Liver (tissue), 9 donors: ENCODE measurements around the gene TUBB4B. TPM values are rescaled to one million over a fixed set of nuclear protein-coding genes. Genes with fewer than 3 reads are reported as not detected.

ENCODE experiments used
- DNase-seq: peaks from one replicate; pipeline ENCODE4 v3.0.0-alpha.2; 2017; ENCODE audit warnings: low spot score
- H3K27ac ChIP-seq, 2 donors: one replicate each; pipeline ENCODE4 v1.7.0; 2013; ENCODE audit warnings: inconsistent platforms in 2 of 2, low read length in 2 of 2, control low read depth in 1 of 2, low read depth in 1 of 2, mild to moderate bottlenecking in 1 of 2
- H3K27me3 ChIP-seq, 4 donors: one replicate each; pipeline versions ENCODE4 v1.6.1 to v1.7.0; 2013; ENCODE audit warnings: low read length in 3 of 4, inconsistent platforms in 1 of 4, mild to moderate bottlenecking in 1 of 4, moderate library complexity in 1 of 4; ENCODE audit not compliant: control insufficient read depth in 4 of 4, insufficient read depth in 4 of 4
- H3K36me3 ChIP-seq, 4 donors: one replicate each; pipeline versions ENCODE4 v1.6.1 to v1.7.0; 2013; ENCODE audit warnings: low read length in 3 of 4, mild to moderate bottlenecking in 3 of 4, low read depth in 1 of 4, moderate library complexity in 1 of 4; ENCODE audit not compliant: control insufficient read depth in 4 of 4, insufficient read depth in 3 of 4
- H3K4me1 ChIP-seq, 4 donors: one replicate each; pipeline versions ENCODE4 v1.6.1 to v1.7.0; 2013; ENCODE audit warnings: low read length in 3 of 4, mild to moderate bottlenecking in 3 of 4, moderate library complexity in 1 of 4; ENCODE audit not compliant: control insufficient read depth in 4 of 4, insufficient read depth in 4 of 4
- H3K4me3 ChIP-seq, 3 donors: one replicate each; pipeline versions ENCODE4 v1.6.1 to v1.7.0; 2013; ENCODE audit warnings: low read length in 3 of 3, control low read depth in 1 of 3, low read depth in 1 of 3, mild to moderate bottlenecking in 1 of 3
- H3K9ac ChIP-seq, 2 donors: one replicate each; pipeline ENCODE4 v1.7.0; 2013; ENCODE audit warnings: low read length in 2 of 2, mild to moderate bottlenecking in 2 of 2, moderate library complexity in 2 of 2, control low read depth in 1 of 2, low read depth in 1 of 2
- H3K9me3 ChIP-seq, 4 donors: one replicate each; pipeline versions ENCODE4 v1.6.1 to v1.7.0; 2013; ENCODE audit warnings: low read length in 3 of 4; ENCODE audit not compliant: control insufficient read depth in 4 of 4
- CTCF ChIP-seq: fragments of 150-350 bp; IDR thresholded peaks from 2 replicates; pipeline ENCODE4 v1.5.1; 2017; ENCODE audit warnings: improper control_type of control experiment, low read depth, low read length; ENCODE audit not compliant: missing input control
- FOXA2 ChIP-seq: IDR thresholded peaks from 2 replicates; pipeline ENCODE4 v1.6.1; 2016; ENCODE audit warnings: antibody characterized with exemption
- GABPA ChIP-seq, 2 donors: IDR thresholded peaks in 1 of 2; conservative IDR thresholded peaks in 1 of 2; 2 replicates each; pipeline ENCODE4 v1.6.1; 2016; ENCODE audit warnings: antibody characterized with exemption in 2 of 2, mild to moderate bottlenecking in 1 of 2, moderate library complexity in 1 of 2
- HNF4A ChIP-seq, 2 donors: conservative IDR thresholded peaks; 2 replicates each; pipeline ENCODE4 v1.6.1; 2016; ENCODE audit warnings: antibody characterized with exemption in 2 of 2, mild to moderate bottlenecking in 2 of 2
- HNF4G ChIP-seq: IDR thresholded peaks from 2 replicates; pipeline ENCODE4 v1.6.1; 2016; ENCODE audit warnings: antibody characterized with exemption
- JUND ChIP-seq, 2 donors: IDR thresholded peaks; 2 replicates each; pipeline ENCODE4 v1.6.1; 2016; ENCODE audit warnings: antibody characterized with exemption in 2 of 2
- NR2F2 ChIP-seq: IDR thresholded peaks from 2 replicates; pipeline ENCODE4 v1.6.1; 2016; ENCODE audit warnings: antibody characterized with exemption
- RAD21 ChIP-seq, 2 donors: IDR thresholded peaks; 2 replicates each; pipeline ENCODE4 v1.6.1; 2016; ENCODE audit warnings: antibody characterized with exemption in 2 of 2, mild to moderate bottlenecking in 2 of 2
- REST ChIP-seq: IDR thresholded peaks from 2 replicates; pipeline ENCODE4 v1.6.1; 2016; ENCODE audit warnings: antibody characterized with exemption, mild to moderate bottlenecking
- RXRA ChIP-seq, 2 donors: IDR thresholded peaks; 2 replicates each; pipeline ENCODE4 v1.6.1; 2017 to 2018; ENCODE audit warnings: antibody characterized with exemption in 2 of 2, mild to moderate bottlenecking in 1 of 2
- TAF1 ChIP-seq: conservative IDR thresholded peaks from 2 replicates; pipeline ENCODE4 v1.6.1; 2016; ENCODE audit warnings: antibody characterized with exemption, mild to moderate bottlenecking
- ZBTB33 ChIP-seq: IDR thresholded peaks from 2 replicates; pipeline ENCODE4 v1.6.1; 2016; ENCODE audit warnings: antibody characterized with exemption
- WGBS: extraction: QIAGEN DNeasy Blood & Tissue Kit; methylation state at CpG from one replicate; pipeline ENCODE4 v1.1.7; 2013; 5-methylcytosine and 5-hydroxymethylcytosine counted together
- polyA plus RNA-seq, 2 donors: library from polyadenylated mRNA; stranded (reverse) in 1 of 2; unstranded in 1 of 2; fragments of 200-250 nt in 1 of 2; fragments of >200 nt in 1 of 2; fragmentation: Nextera tagmentation in 1 of 2; extraction: Ambion mirVana in 1 of 2; gene quantifications; one replicate each; pipeline versions ENCODE4 v1.2.1 to v1.2.3, GENCODE V29; 2013 to 2015
- total RNA-seq, 2 donors: library from RNA; depleted of rRNA; stranded (reverse); fragments of >200 nt; gene quantifications; one replicate each; pipeline ENCODE4 v1.2.3, GENCODE V29; 2014
- donor health status: healthy.
- donor health status: healthy.
- donor health status: healthy.
- donor health status: healthy.
- donor health status: healthy.

Gene TUBB4B
- total and polyA plus RNA-seq, 4 donors: 173 to 199 (median 185) TPM

- Histone ChIP-seq H3K36me3 (no peaks in the 10 kb centered on the region), H3K9ac (peak within 1 kb of the TSS; percentile 42 to 45), H3K9me3 (no peaks in the 10 kb centered on the region), H3K27ac (peak within 1 kb of the TSS; percentile 57 to 84), H3K27me3 (no peaks in the 10 kb centered on the region), H3K4me1 (peaks cover 10 to 22% (median 14%) of the 10 kb centered on the region in 4 donors), H3K4me3 (peak within 1 kb of the TSS; percentile 67 to 88 (median 86))
- no peak for TF ChIP-seq JUND (IDR thresholded peaks at IDR 0.05)
- TF ChIP-seq HNF4A (conservative IDR thresholded peaks at IDR 0.05): no peak
- no peak for TF ChIP-seq RAD21 (IDR thresholded peaks at IDR 0.05)
- TF ChIP-seq REST: no peak
- no peak for TF ChIP-seq ZBTB33
- TF ChIP-seq CTCF: no peak
- TF ChIP-seq GABPA (IDR thresholded peaks at IDR 0.05 in 1 of 2, conservative IDR thresholded peaks at IDR 0.05 in 1 of 2): no peak
- WGBS: 60% methylated on average over 23 of the region's 23 CpGs
- no peak for DNase-seq
Measured at GRCh38 chr9:137224830-137225694, 16.0 kb upstream of the TUBB4B start, which contains the start of gene CYSRT1. Gene CYSRT1 (plus strand): TSS chr9:137225174. CDS start chr9:137225622, 448 bp downstream.

GRCh38 chr9:137225699-137226331, 15.3 kb upstream of the TUBB4B start:
- peaks cover 10 to 23% (median 14%) of the 10 kb centered on the region in 4 donors for H3K4me1 ChIP-seq
- no peak for DNase-seq
- no peak for TF ChIP-seq GABPA (IDR thresholded peaks at IDR 0.05 in 1 of 2, conservative IDR thresholded peaks at IDR 0.05 in 1 of 2)
- TF ChIP-seq NR2F2: no peak
- no peak for TF ChIP-seq JUND (IDR thresholded peaks at IDR 0.05)
- TF ChIP-seq HNF4G: no peak
- no peak for TF ChIP-seq CTCF
- TF ChIP-seq FOXA2: no peak
- TF ChIP-seq RXRA (IDR thresholded peaks at IDR 0.05): no peak
- TF ChIP-seq TAF1: no peak
- no peak for TF ChIP-seq ZBTB33
- TF ChIP-seq REST: no peak
- no peak for TF ChIP-seq RAD21 (IDR thresholded peaks at IDR 0.05)

More at GRCh38 chr9:137225699-137226331, 15.3 kb upstream of the TUBB4B start:
- H3K9me3 ChIP-seq: no peaks in the 10 kb centered on the region
- no peaks in the 10 kb centered on the region for H3K27me3 ChIP-seq
- no peak overlapping the region for H3K4me3 ChIP-seq
- 83% methylated on average over 21 of the region's 21 CpGs for WGBS
- no peaks in the 10 kb centered on the region for H3K36me3 ChIP-seq
- H3K27ac ChIP-seq: no peak overlapping the region
- no peak overlapping the region for H3K9ac ChIP-seq
